HG03097 (cell line): ENCODE results near the gene SRBD1.

Experiments used
- ATAC-seq: cut with Tn5 transposase; IDR thresholded peaks from one replicate; pipeline ENCODE4 v1.9.1; 2021; ENCODE audit not compliant: unreplicated experiment, low FRiP score

The SRBD1 gene

DNA sequence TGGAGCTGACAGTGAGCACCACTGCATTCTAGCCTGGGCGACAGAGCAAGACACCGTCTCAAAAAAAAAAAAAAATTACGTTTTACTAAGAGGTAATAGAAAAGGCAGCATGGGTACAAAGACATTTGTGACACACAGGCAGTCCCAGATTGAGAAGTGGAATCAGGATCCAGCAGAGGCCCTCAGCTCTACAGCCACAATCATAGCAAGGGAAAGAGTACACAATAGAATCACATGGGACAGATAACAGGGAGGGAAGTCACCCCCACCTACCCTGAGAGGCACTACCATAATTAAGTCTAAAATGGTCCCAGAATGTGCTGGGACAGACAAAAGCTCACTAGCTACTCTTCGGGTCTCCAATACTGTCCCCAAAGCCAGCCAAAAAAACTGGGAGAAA, 12.5 kb downstream of the SRBD1 start:
- no peak for ATAC-seq

DNA sequence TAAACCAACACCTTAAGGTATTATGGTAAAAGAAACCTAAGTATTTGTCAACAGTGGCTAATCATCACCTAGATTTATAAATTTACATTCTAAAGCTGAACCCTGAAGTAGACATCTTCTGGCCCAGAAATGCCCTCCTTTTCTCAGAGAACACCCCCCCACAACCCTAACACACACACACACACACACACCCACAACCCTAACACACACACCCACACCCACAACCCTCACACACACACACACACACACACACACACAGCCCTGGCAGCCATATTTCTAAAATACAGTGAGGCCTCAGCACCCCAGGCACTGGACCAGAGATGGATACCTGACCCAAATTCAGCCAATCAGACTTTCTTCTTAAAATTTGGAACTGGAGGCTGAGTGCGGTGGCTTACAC, 14.3 kb downstream of the SRBD1 start:
- ATAC-seq, result no peak

DNA sequence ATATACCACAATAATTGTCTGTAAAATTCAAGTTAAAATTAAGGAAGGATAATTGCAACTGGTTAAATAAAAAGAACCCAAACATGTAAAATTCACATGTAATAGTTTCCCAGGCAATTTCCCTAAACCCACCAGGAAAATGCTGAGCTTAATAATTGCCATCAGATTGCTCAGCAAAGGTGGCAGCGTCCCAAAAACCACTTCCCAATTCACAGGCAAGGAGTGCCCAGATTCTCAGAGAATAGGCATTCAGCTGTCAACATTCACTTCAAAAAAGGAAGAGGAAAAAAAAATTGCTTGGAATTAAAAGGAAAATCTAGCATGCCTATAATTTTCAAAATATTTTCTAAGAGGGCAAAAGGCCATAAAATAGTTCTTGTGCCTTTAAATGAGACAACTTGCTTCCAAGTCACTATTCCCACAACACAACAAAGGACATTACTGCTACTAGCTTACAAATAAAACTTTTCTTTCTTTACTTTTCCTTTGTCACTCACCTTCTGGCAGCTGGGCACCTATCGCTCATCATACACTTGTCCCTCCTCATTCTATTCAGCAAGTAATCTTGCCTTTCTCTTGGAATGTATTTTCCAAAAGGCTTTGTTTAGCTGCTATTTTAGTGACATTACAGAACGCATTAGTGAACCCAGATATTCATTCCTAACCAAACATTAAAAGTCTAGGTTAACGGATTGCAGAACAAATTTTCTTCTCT, 15.2 kb downstream of the SRBD1 start:
- no peak for ATAC-seq

DNA sequence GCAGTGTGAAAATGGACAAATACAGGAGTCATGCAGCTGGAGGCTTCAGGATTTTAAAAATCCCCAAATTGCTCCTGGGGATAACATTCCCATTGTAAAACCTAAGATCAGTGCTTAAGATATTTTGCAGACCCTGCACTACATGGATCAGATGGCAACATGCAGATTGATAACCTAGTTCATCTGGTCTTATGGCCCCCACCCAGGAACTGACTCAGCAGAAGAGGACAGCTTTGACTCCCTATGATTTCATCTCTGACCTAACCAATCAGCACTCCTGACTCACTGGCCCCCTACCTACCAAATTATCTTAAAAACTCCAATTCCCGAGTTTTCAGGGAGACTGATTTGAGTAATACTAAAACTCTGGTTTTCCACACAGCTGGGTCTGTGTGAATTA, 20.0 kb downstream of the SRBD1 start:
- ATAC-seq, result no peak

DNA sequence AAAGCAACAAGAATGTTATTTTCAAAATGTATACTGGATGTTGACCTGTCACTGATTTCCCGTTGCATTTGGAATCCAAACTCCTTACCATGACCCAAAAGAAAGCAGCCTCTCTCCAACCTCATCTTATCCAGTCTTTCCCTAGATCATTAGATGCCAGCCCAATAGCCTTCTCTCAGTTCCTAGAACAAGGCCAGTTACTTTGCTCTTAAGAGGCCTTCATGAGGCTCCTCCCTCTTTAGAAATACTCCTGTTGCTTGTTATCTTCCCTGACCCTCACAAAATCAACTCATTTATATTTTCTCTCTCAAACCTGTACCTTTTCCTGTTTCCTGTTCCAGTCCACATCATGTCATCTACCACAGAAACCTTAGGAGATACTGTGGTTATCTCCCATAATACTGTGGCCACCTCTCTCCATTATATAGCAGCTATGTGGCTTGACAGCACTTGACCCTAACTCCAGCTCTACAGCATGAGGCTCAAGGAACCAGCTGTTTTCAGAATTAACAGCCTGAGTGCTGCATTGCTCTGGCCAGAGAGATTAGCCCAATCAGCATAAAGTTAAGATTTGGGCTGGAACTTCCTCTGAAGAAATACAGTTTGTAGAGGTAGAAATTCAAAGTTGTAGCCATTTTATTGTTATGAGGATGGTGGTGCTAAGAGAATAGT, 22.8 kb downstream of the SRBD1 start:
- ATAC-seq, result no peak

DNA sequence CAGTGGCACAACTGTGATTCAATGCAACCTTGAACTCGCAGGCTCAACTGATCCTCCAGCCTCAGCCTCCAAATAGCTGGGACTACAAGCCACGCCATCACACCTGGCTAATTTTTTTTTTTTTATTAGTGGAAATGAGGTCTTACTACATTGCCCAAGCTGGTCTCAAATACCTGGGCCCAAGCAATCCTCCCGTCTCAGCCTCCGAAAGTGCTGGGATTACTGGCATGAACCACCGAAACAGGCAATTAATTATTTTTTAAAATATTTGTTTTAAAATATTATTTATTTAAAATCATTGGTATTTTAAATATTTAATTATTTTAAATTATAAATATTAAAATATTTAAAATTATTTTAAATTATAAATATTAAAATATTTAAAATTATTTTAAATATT, 24.5 kb downstream of the SRBD1 start:
- no peak for ATAC-seq

DNA sequence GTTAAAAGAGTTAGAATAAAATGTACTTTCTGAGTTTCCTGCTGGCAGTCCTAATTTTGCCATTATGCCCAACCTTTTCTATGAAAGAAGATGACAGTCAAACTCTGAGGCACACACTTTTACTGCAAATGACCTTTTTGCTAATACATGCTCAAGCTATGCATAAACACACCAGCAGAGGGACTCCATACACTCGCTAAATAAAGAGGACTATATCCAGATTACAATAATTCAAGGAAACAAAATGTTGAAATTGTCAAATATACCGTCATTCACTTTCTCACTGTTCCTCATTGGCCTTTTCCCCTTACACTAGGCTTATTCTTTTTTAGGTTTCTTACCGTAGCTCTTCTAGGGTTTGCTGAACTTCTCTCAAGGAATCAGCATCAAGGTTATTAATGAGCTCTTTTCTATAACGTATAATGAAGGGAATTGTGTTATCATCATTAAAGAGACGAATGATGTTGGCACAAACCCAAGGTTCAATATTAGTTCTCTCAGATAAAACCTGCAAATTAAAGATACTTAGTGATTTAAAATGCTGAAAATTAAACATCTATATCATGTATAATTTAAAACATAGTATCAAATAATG, 25.7 kb downstream of the SRBD1 start:
- ATAC-seq, result no peak

DNA sequence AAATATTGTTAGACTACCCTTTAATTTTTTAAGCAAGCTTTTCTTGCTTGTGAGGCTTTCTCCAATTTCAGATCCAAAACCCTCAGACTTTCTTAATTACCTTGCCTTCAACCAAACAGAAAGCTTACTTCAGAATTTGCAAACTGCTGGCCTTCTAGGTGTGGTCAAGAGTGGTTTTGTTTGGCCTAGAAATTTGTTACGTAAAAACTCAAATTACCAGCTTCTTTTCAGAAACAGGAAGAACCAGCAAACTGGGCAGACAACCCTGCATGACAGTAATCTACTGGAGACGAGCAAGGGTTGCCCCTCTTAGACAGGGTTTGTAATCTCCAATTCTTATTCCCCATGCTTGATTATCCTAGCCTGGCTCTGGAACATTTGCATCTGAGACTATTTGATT, 27.1 kb downstream of the SRBD1 start:
- ATAC-seq, result no peak

DNA sequence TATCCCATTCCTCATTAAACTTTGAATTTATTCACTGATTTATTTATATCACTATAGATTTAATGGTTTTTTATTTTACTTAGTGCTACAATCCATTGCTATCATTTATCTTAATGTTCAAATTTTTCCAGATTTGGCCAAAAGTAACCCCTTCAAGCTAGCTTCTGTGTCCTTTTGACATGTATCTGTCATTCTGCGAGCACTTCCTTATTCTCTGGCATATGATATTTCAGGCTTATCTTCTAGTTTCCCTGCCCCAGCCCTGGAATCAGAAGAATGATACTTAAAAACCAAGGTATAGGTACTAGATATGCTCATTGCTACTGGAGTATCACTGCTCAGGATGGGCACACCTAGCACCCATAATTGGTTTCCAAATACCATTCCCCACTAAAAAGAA, 28.5 kb downstream of the SRBD1 start:
- ATAC-seq, result no peak

DNA sequence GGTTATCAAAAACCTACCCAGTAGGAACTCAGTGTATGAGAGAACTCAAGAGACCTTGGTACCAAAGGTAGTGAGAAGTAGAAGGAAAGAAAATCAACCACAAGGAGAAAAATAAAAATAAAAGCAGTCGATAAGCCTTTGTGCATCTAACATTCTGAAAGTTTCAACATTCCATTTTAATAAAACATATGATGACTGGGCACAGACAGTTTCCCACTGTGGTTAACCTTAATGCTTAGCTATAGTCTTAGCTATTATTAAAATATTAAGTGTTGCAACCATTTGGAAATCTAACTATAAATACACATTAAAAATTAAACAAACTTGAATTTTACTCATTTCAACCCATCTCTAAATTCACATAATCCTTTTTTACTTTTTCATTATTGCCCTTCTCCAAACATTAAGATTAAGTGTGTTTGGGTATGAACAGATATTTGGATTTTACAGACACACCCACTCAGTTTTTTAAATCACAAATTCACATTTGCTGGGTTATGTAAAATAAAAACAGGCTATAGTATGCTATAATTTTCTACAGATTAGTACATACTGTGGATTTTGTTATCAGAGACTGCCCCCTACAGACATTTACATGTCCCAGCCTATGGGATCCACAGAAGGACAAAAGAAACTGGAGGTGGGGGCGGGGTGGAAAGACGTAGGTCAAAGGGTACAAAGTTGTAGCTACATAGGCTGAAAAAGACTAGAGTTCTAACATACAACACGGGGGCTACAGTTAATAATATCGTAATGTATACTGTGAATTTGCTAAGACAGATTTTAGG, 32.8 kb downstream of the SRBD1 start:
- ATAC-seq, result no peak

DNA sequence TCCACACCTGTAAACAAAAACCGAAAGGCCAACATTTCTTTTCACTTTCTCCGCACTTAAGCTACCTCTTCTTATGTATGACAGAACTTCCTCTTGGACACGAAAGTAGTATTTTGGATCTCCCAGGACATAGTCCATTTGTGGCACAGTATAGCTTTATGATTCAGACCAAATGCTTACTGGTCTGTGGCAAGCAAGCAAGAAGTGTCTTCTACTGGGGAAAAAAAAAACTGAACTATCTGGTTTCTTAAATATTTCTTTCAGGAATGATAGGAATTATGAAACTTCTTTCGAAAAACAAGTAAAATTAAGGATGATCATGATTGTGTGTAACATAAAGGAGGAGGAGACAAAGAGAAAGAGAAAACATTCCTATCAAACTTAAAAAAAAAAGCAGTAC, 33.6 kb downstream of the SRBD1 start:
- ATAC-seq, result no peak

DNA sequence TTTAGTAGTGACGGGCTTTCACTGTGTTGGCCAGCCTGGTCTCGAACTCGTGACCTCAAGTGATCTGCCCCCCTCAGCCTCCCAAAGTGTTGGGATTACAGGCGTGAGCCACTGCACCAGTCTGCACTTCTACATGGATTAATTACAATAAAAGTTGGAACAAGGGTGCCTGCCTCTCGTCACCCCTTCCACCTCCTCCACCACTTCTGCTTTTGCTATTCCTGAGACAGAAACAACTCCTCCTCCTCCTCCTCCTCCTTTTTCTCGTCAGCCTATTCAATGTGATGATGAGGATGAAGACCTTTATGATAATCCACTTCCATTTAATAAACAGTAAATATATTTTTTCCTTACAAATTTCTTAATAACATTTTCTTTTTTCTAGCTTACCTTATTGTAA, 35.2 kb downstream of the SRBD1 start:
- no peak for ATAC-seq

DNA sequence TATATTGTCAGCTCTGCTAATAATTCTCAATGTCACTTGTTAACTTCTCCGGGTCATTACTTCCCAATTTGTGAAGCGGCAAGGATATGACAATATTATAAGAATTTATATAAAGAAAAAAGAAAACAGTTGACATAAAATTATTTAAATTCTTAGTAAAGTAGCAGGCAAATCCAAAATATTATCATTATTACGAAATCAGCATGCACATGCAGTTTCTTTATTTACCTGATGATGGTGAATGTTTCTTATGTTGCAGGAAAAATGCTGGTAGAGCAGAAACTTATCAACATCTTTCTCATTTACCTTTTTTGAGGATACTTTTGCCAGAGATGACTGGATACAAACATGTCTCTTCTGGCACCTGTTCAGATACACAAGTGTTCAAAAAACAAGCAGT, 38.1 kb downstream of the SRBD1 start:
- no peak for ATAC-seq

DNA sequence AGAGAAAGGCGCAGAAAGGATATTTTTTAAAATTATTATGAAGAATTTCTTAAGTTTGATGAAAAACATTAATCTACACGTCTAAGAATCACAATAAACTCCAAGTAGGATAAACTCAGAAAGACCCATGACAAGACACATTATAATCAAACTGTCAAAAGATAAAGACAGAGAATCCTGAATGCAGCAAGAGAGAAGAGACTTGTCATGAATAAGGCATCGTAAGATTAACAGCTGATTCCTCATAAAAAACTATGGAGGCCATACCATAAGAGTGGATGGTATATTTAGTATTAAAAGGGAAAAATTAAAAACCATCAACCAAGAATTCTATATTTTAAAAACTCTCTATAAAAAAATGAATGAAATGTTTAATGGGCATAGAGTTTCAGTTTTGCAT, 39.1 kb downstream of the SRBD1 start:
- ATAC-seq, result no peak

DNA sequence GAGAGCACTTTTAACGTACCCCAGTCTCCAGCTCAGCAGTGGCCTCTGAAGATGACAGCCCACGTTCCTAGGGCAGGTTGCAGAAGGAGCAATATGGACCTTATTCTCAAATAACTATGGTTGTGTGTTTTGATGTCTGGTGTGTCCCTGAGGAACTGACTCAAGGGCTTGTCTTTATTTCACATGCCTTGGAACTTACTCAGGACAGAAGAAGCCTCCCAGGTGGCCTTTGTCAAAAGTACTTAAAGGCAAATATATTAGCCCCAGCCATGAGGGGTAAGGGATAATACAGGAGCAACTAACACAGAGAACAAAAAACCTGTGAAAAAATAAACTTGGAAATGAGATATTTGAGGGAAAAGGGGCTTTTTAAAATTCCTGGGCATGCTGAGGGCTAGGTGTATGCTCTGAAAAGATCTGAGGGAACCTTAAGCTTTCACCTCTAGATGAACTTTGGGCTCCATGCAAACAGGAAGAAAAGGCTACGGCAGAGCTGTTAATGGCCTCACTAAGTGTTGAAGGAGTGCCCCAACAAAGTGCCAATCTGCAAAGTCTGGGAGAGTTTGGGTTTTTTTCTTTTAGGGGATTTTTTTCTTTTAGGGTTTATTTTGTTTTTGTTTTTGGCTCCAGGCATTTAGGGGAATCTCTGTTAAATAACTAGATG, 40.3 kb downstream of the SRBD1 start:
- no peak for ATAC-seq

DNA sequence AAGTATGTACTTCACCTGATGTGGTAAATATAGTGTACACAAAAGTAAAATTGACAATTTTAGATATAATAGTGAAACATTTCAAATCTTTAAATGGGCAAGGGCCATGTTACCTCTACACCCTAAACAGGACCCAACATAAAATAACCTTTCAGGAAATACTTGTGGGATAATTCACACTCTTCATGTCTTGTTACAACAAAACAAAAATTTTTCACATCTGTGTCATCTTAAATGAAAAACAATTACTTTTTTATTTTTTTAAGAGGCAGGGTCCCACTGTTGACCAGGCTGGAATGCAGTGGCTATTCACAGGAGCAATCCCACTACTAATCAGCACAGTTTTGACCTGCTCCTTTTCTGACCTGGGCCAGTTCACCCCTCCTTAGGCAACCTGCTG, 42.1 kb downstream of the SRBD1 start:
- ATAC-seq, result no peak

DNA sequence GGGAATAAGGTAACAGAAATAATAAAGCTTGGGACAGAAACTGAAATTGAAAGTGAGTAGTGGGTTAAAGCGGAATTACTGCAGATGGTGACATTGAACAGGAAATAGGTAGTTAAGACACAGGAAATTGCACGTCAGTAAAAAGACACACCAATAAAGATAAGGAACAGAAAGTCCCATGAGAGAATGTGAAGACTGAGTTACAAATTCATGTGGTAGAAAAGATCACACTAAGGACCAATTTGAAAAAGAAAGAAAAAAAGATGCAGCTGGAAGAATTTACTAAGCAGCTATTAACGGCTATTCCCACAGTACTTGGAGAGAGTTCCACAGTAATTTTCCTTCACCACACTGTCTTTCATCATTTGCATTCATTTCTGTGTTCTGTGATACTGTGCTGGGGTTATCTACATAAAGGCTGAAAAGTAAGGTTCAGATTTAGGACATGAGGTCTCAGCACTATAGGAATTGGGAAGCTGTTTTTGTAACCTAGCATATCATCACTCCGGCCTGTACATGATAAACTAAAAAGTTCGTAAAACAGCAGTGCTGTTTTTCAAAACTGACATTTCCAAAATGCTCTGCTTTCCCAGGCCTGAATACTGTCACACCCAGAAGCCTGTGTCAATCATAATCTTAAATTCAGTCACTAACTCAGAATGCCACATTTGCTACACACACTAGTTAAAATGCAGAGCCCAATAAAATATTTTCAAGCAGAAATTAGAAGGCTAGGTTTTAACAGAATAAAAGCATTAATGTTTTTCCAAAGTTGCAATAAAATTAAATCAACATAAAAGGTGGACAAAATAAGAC, 42.9 kb downstream of the SRBD1 start:
- ATAC-seq, result peak; percentile 93

DNA sequence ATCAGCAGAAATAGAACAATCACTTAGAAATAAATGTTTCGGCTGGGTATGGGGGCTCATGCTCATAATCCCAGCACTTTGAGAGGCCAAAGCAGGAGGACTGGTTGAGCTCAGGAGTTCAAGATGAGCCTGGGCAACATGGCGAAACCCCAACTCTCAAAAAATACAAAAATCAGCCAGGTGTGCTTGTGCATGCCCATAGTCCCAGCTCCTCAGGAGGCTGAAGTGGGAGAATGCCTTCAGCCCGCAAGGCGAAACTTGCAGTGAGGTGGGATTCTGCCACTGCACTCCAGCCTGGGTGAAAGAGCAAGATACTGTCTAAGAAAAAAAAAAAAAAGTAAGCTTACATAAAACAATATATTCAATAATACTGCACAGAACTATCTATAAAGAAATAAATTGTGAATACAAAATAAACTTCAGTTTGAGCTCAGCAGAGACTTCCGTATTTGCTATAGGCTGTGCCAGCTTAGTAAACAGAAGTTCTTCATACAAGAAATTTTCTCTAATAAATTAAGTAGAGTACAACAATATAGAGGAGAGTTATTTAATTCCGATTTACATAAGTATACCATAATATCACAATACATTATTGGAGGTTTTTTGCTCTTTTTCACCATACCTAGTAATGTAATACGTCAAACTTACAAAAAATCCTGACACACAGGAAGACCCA, 43.6 kb downstream of the SRBD1 start:
- peak; percentile 24 for ATAC-seq

DNA sequence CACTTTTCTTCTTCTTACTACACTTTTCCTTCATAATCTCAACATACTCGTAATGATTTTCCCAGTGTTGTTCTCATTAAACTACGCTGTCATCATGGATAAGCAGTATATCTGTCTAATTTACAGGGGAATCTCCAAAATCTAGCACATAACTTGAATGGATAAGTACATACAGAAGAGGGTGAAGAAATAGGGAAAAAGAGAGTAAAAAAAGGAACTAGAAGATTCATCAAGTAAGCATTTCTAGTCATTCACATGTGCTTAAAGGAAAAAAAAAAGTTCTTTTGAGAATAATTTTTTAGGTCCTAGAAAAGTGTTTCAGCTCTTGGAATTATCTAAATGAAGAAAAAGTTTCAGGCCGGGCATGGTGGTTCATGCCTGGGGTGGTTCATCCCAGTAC, 51.6 kb downstream of the SRBD1 start:
- no peak for ATAC-seq

DNA sequence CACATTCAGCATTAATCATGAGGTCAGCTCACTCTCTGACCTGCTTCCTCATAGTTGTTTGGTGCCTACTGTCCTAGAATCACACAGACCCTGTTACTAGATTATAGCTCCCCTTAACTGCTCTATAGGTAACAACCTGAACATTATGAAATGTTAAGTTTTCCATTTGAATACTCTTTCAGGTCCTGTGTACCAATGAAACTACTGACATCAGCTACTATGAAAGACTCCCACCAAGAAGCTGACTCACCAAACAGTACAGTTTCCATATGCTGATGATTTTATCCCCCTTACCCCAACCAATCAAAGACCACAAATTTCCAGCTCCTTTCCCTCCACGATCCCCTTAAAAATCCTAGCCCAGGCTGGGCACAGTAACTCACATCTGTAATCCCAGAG, 56.3 kb downstream of the SRBD1 start:
- no peak for ATAC-seq
